ENCODE measurements around the gene HAT1. TPM values are rescaled to one million over a fixed set of nuclear protein-coding genes. Genes with fewer than 3 reads are reported as not detected.

HAT1 gene
- polyA plus RNA-seq, 1 donor from 2014 or later = 39.8 TPM

DNA sequence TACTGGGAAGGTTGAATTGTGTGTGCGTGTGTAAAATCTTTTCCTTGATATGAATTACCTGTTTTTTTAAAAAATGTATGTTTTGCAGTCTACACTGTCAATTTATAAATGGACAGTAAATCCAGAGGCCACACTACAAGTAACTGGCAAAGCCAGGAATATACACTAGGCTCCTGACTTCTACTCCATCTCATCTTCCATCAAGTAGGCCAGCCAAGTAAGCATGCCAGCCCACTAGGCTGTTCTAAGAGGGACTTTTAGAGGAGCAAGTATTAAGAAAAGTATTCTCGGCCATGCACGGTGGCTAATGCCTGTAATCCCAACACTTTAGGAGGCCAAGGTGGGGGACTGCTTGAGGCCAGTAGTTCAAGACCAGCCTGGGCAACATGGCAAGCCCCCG, 64.5 kb downstream of the HAT1 start:
- Histone ChIP-seq H4K20me1 (ENCODE audit: insufficient read depth) (no peaks in the 10 kb centered on the region), H3K27ac (ENCODE audit: low read length) (no peak overlapping the region), H3K27me3 (ENCODE audit: insufficient read depth, low read depth, low read length) (no peaks in the 10 kb centered on the region), H3K36me3 (ENCODE audit: insufficient read depth, low read length) (no peaks in the 10 kb centered on the region), H3K9me2 (ENCODE audit: insufficient read depth, low read length) (no peaks in the 10 kb centered on the region), H3K9me3 (ENCODE audit: low read length) (no peaks in the 10 kb centered on the region), H3K79me2 (replicated peaks; ENCODE audit: insufficient read depth, low read length) (no peaks in the 10 kb centered on the region), H3F3A (ENCODE audit: insufficient read depth, low read length, poor library complexity, severe bottlenecking) (no peaks in the 10 kb centered on the region), H3K9ac (ENCODE audit: low read length) (no peak overlapping the region), H2AFZ (ENCODE audit: low read depth, low read length) (no peak overlapping the region), H3K4me3 (ENCODE audit: low read length) (no peak overlapping the region), H3K4me2 (ENCODE audit: low read length) (no peak overlapping the region)
- TF ChIP-seq POLR2AphosphoS5 (IDR thresholded peaks at IDR 0.05) = no peak
- TF ChIP-seq, protein P1, sequence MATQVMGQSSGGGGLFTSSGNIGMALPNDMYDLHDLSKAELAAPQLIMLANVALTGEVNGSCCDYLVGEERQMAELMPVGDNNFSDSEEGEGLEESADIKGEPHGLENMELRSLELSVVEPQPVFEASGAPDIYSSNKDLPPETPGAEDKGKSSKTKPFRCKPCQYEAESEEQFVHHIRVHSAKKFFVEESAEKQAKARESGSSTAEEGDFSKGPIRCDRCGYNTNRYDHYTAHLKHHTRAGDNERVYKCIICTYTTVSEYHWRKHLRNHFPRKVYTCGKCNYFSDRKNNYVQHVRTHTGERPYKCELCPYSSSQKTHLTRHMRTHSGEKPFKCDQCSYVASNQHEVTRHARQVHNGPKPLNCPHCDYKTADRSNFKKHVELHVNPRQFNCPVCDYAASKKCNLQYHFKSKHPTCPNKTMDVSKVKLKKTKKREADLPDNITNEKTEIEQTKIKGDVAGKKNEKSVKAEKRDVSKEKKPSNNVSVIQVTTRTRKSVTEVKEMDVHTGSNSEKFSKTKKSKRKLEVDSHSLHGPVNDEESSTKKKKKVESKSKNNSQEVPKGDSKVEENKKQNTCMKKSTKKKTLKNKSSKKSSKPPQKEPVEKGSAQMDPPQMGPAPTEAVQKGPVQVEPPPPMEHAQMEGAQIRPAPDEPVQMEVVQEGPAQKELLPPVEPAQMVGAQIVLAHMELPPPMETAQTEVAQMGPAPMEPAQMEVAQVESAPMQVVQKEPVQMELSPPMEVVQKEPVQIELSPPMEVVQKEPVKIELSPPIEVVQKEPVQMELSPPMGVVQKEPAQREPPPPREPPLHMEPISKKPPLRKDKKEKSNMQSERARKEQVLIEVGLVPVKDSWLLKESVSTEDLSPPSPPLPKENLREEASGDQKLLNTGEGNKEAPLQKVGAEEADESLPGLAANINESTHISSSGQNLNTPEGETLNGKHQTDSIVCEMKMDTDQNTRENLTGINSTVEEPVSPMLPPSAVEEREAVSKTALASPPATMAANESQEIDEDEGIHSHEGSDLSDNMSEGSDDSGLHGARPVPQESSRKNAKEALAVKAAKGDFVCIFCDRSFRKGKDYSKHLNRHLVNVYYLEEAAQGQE (IDR thresholded peaks at IDR 0.05; ENCODE audit: borderline replicate concordance) = no peak
- TF ChIP-seq EP300 (conservative IDR thresholded peaks at IDR 0.05; ENCODE audit: poor library complexity, severe bottlenecking) = no peak
- TF ChIP-seq RAD21 (conservative IDR thresholded peaks at IDR 0.05) = no peak
- no peak for TF ChIP-seq TAF1 (IDR thresholded peaks at IDR 0.05; ENCODE audit: low read depth)
- TF ChIP-seq SMC3 (conservative IDR thresholded peaks at IDR 0.05; ENCODE audit: poor library complexity) = no peak
- TF ChIP-seq EZH2 (IDR thresholded peaks at IDR 0.05; ENCODE audit: borderline replicate concordance, insufficient read depth, low read length, poor library complexity, severe bottlenecking) = no peak
- TF ChIP-seq, protein P2, sequence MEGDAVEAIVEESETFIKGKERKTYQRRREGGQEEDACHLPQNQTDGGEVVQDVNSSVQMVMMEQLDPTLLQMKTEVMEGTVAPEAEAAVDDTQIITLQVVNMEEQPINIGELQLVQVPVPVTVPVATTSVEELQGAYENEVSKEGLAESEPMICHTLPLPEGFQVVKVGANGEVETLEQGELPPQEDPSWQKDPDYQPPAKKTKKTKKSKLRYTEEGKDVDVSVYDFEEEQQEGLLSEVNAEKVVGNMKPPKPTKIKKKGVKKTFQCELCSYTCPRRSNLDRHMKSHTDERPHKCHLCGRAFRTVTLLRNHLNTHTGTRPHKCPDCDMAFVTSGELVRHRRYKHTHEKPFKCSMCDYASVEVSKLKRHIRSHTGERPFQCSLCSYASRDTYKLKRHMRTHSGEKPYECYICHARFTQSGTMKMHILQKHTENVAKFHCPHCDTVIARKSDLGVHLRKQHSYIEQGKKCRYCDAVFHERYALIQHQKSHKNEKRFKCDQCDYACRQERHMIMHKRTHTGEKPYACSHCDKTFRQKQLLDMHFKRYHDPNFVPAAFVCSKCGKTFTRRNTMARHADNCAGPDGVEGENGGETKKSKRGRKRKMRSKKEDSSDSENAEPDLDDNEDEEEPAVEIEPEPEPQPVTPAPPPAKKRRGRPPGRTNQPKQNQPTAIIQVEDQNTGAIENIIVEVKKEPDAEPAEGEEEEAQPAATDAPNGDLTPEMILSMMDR (IDR thresholded peaks at IDR 0.05; ENCODE audit: poor library complexity, severe bottlenecking) = no peak
- no peak for TF ChIP-seq MXI1 (conservative IDR thresholded peaks at IDR 0.05; ENCODE audit: poor library complexity, severe bottlenecking)

DNA sequence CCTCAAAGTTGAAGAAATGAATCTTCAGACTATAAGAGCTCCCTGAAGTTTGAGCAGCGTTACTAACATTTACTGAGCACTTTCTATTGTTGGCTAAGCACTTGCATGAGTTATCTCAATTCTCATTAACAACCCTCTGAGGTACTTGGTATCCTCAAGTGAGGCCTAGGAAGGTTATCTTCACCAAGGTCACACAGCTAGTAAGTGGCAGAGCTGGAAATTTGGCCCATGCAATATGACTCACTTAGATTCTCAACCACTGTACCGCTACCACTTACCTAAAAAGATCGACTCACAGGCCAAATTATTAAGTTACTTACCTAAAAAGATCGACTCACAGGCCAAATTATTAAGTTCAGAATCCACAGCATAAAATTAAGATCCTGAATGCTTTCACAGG, 68.8 kb downstream of the HAT1 start:
- Histone ChIP-seq H3K9me3 (ENCODE audit: low read length) (no peaks in the 10 kb centered on the region), H3K27me3 (ENCODE audit: insufficient read depth, low read depth, low read length) (no peaks in the 10 kb centered on the region), H3K9ac (ENCODE audit: low read length) (no peak overlapping the region), H3K4me2 (ENCODE audit: low read length) (no peak overlapping the region), H2AFZ (ENCODE audit: low read depth, low read length) (no peak overlapping the region), H4K20me1 (ENCODE audit: insufficient read depth) (no peaks in the 10 kb centered on the region), H3K4me3 (ENCODE audit: low read length) (no peak overlapping the region), H3K36me3 (ENCODE audit: insufficient read depth, low read length) (no peaks in the 10 kb centered on the region), H3K9me2 (ENCODE audit: insufficient read depth, low read length) (no peaks in the 10 kb centered on the region), H3K79me2 (replicated peaks; ENCODE audit: insufficient read depth, low read length) (no peaks in the 10 kb centered on the region), H3K27ac (ENCODE audit: low read length) (no peak overlapping the region), H3F3A (ENCODE audit: insufficient read depth, low read length, poor library complexity, severe bottlenecking) (no peaks in the 10 kb centered on the region)
- TF ChIP-seq EP300 (conservative IDR thresholded peaks at IDR 0.05; ENCODE audit: poor library complexity, severe bottlenecking) (no peak), MXI1 (conservative IDR thresholded peaks at IDR 0.05; ENCODE audit: poor library complexity, severe bottlenecking) (no peak), TAF1 (IDR thresholded peaks at IDR 0.05; ENCODE audit: low read depth) (no peak), EZH2 (IDR thresholded peaks at IDR 0.05; ENCODE audit: borderline replicate concordance, insufficient read depth, low read length, poor library complexity, severe bottlenecking) (no peak), POLR2AphosphoS5 (IDR thresholded peaks at IDR 0.05) (no peak), RAD21 (conservative IDR thresholded peaks at IDR 0.05) (no peak), SMC3 (conservative IDR thresholded peaks at IDR 0.05; ENCODE audit: poor library complexity) (no peak)
- TF ChIP-seq, protein P2 (IDR thresholded peaks at IDR 0.05; ENCODE audit: poor library complexity, severe bottlenecking) = no peak
- TF ChIP-seq, protein P1 (IDR thresholded peaks at IDR 0.05; ENCODE audit: borderline replicate concordance) = no peak
